HG03064 (cell line): ENCODE measurements around the gene UBE3C.
"Not testable (repeated sequence)": the region's sequence is repeated elsewhere in the genome, so short reads cannot be mapped to it uniquely, and the experiment has no call there.

ENCODE experiments used
- ATAC-seq: cut with Tn5 transposase; IDR thresholded peaks from one replicate; pipeline ENCODE4 v1.9.1; 2021; ENCODE audit warnings: low read depth; ENCODE audit not compliant: unreplicated experiment

UBE3C gene

DNA sequence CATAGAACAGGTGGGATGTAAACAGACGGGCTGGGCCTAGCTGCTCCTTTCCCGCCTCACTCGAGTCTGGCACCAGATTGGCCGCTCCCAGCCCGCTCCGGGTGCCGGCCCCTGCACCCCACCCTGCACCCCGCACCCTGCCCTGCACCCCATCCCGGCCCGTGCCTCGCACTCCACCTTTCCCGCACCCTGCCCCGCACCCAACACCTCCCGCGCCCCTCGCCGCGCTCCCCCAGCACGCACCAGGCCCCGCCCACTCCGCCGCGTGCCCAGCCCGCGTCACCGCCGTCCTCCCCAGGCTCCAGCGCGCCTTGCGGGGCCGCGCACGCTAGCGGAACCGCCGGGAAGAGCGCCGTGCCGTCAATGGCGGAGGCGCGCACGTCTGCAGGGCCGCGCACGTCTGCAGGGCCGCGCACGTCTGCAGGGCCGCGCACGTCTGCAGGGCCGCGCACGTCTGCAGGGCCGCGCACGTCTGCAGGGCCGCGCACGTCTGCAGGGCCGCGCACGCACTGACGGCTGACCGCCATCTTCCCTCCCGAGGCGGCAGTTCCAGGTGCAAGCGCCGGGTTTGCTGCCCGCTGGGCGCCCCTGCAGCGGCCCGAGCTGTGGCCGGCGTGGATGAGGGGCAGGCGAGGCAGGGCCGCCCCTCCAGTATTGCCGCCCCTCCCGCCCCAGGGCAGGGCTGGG lies at the start of gene UBE3C:
UBE3C (plus strand) TSS at position 503 of the 687 bp plus-strand sequence. CDS start 347 bp downstream, outside the sequence.
- peak; percentile 75 for ATAC-seq

DNA sequence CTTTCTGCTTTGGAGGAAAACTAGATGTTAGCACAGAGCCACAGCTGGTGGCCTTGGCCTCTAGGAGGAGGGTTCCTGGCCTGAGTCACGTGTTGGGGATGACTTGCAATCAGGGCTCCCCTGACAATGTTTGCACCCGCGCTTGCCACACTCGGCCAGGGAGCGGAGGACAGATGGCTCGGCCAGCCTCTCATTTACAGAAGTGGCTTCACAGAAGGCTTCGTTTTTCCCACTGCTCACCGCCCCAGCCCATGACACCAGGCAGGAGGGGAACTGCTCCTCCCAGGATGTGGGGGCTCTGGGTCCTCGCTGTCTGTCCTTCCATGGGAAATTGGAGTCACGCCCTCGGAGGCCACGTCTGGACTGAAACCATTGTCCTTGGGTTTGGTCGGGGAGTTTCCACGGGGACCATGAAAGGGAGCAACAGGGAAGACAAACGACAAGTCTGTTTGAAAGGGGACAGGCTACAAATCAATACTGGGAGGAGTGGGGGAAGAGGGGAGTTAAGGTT lies 49.6 kb upstream of the UBE3C start:
- ATAC-seq: no peak

DNA sequence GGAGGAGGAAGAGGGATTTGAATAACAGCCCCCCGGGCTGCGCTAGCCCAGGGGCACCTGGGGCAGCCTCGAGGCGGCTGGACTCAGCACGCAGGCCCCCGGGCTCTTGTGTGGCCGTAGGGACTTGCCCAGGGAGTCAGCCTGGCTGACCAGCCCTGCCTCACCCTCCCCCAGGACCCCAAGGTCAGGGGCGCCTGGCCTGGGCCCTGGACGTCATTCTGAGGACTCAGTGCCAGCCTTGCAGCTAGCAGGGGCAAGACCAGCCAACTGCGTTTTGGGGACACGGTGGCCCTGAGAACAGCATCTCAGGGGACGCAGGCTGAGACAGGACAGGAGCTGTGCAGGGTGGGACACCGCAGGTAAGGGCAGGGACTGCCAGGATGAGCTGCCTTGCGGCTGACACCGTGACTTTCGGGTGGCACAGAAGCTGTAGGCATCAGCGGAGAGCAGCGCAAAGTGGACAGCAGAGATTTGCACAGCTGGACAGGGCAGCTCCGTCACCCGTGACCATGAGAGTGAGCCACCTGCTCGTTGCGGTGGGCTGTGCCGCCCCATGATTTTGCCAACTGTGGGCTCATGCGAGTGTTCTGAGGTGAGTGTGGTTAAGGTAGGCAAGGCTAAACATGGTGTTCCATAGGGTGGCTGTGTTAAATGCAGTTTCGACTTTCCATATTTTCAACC lies 48.1 kb upstream of the UBE3C start:
- ATAC-seq: no peak

DNA sequence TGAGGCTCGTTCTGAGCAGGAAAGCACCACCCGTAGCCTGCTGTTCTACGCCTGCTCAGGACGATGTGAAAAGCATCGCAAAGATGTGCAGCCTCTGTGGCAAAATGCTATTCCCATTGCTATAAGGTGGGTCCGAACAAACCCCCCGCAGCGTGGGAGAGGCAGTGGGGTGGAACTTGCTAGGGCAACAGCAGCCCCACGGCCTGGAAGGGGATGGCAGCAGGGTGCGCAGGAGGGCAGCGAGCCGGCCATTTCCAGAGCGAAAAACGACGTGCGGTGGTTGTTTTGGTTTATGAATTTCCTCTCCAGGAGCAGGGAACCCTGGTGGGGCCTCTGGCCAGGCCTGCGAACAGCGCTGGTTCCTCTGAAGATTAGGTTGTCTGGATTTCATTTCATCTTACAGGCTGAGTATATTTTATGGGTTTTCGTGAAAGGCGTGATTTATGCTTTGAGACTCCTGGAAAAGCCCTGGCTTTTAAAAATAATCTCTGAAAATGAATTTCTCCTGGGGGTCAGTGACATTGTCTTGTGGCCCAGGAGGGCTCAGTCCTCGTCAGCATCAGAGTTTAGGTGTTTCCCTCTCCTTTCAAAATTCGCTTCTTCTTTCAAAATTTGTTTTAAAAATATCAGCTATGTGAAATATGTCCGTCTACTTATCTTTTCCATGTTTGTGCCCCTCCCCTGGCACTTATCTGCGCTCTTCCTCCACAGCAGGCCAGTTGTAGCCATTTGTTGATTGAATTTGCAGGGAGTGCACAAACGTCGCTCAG lies 42.3 kb upstream of the UBE3C start:
- ATAC-seq: no peak

DNA sequence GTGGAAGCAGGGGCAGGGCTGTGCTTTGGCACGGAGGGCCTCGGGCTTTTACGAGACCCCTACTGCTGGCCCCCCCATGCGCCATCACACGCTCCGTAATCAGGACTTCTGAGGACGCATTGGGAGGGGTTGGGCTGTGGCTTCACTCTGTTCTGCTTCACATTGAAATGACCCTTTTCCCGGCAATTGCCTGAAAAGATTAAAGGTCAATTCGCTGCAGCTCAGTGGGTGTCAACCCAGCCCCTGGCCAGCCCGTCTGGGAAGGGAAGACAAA lies 41.7 kb upstream of the UBE3C start:
- ATAC-seq: no peak

DNA sequence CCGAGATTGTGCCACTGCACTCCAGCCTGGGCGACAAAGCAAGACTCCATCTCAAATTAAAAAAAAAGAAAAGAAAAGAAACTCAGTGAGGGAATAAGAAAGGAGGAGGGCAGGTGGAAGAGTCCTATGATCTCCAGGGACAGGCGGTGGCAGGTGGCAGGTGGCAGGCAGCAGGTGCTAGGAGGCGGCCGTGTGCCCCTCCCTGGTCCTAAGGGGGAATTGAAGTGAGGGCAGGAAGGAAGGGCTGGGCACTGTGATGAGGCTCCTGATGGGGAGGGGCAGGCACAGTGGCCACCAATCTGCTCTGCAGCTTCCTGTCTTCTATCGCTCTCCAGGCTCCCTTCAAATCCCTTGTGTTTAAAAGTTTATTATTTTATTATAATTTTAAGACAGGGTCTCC lies 41.2 kb upstream of the UBE3C start:
- ATAC-seq: no peak

DNA sequence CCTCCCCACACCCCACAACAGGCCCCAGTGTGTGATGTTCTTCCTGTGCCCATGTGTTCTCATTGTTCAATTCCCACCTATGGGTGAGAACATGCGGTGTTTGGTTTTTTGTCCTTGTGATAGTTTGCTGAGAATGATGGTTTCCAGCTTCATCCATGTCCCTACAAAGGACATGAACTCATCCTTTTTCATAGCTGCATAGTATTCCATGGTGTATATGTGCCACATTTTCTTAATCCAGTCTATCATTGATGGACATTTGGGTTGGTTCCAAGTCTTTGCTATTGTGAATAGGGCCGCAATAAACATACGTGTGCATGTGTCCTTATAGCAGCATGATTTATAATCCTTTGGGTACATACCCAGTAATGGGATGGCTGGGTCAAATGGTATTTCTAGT lies 38.7 kb upstream of the UBE3C start:
- ATAC-seq: not testable (repeated sequence)

DNA sequence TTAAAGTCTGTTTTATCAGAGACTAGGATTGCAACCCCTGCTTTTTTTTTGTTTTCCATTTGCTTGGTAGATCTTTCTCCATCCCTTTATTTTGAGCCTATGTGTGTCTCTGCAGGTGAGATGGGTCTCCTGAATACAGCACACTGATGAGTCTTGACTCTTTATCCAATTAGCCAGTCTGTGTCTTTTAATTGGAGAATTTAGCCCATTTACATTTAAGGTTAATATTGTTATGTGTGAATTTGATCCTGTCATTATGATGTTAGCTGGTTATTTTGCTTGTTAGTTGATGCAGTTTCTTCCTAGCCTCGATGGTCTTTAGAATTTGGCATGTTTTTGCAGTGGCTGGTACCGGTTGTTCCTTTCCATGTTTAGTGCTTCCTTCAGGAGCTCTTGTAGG lies 35.1 kb upstream of the UBE3C start:
- ATAC-seq: not testable (repeated sequence)

DNA sequence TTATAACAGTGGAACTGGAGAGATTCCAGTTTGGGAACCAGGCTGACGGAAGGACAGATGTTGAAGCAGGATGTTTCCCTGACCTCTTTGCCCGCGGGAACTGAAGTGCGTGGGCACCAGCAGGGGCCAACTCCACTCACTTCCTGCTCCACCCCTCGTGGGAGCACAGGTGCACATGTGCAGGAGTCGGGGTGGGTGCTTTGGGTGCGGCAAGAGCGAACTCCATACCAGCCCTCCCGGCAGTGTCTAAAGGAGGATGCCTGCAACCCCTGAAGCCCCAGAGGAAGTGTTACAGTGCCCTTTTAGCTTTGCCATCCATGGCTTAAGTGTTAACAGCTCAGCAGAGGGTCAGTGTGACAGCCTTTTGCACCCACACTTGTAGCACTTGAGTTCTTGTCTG lies 27.4 kb upstream of the UBE3C start:
- no peak for ATAC-seq

DNA sequence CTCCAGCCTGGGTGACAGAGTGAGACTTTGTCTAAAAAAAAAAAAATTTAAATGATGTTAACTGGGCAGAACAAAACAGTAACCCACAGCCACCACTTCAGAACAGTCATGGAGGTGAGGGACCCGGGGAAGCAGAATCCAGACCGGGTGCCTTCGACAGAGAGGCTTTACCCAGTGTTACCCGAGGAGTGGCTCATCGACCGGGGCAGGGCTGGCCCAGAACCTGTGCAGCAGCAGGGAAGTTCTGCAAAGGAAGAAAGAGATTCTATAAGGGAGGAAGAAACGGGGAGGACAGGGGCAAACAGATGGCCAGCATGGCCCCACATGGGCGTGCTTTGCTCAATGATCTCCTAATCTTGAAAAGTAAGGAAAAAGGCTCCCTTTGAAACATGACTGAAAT lies 26.0 kb upstream of the UBE3C start:
- ATAC-seq: no peak

DNA sequence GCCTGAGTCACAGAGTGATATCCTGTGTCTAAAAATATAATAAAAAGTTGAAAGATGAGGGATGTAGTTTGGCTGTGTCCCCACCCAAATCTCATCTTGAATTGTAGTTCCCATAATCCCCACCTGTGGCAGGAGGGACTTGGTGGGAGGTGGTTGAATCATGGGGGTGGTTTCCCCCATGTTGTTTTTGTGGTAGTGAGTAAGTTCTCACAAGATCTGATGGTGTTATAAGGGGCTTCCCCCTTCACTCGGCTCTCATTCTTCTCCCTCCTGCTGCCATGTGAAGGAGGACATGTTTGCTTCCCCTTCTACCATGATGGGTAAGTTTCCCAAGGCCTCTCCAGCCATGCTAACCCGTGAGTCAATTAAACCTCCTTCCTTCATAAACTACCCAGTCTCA lies 25.1 kb upstream of the UBE3C start:
- no peak for ATAC-seq

DNA sequence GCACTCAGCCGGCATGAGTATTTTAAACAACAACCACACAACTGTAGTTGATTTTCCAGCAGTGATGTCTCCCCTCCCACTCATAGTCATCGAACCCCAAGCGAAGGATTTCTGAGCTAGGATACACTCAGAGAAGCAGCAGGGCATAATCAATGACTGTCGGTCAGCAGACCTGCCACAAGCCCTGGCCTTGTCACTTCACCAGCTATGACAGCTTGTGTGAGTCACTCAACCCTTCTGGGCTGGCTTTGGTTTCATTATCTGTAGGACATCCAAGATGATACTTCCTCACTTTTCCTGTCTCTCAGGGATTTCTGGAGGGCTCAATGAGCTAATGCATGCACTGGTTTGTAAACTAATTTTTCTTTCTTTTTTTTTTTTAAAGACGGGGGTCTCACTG lies 22.0 kb upstream of the UBE3C start:
- no peak for ATAC-seq

DNA sequence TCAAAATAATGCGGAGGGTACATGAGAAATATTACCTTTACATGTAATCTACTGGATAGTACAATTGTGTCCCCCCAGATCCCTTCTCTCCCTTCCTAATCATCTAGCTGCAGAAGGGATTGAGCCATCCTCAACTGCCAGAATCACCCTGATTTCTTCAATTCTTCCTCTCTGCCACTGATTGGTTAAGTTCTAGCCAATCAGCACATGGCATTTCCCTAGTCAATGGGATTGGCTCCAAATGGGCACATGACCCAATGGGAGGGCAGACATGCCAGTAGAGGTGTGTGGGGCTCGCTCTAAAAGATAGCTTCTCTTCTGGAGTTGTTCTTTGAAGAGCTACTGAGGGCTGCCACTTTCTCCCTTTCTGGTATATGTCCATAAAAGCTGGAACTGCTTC lies 20.9 kb upstream of the UBE3C start:
- no peak for ATAC-seq

DNA sequence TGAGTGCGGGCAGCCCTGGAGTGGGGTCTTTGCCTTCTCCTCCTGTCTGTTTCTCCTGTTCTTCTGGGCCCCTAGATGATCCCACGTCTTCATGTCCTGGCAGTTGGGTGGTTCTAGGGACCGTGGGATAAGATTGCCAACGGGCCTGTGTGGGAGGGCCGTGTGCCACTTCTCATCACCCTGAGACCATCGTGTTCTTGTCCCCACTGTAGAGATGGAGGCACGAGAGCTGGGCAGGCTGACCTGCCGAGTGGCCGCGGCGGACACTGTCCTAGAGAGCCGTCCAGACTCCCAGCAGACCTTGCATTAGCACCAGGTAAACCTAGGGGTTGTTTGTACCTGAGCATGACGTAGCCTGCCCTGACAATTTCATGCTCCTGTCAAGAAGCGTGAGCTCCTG lies 18.5 kb upstream of the UBE3C start:
- no peak for ATAC-seq

DNA sequence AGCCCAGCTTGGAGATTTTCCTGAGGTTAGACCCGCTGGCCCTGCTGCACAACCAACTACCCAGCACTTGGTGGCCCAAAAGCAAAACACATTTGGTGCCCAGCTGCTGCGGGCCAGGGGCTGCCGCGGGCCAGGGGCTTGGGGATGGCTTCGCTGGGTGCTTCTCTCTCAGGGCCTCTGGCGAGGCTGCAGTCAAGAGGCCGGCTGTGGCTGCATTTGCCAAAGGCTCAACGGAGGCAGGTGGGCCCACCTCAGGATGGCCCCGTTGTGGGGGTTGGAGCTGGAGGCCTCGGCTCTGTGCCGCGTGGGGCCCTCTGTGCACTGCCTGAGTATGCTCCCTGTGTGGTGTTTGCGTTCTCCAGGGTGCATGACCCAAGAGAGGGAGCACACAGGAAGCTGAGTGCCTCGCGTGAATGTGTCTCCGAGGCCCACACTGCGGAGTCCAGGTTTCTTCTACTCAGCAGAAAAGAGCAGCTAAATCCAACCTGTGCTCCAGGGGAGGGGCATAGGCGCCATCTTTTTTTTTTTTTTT lies 17.5 kb upstream of the UBE3C start:
- no peak for ATAC-seq

DNA sequence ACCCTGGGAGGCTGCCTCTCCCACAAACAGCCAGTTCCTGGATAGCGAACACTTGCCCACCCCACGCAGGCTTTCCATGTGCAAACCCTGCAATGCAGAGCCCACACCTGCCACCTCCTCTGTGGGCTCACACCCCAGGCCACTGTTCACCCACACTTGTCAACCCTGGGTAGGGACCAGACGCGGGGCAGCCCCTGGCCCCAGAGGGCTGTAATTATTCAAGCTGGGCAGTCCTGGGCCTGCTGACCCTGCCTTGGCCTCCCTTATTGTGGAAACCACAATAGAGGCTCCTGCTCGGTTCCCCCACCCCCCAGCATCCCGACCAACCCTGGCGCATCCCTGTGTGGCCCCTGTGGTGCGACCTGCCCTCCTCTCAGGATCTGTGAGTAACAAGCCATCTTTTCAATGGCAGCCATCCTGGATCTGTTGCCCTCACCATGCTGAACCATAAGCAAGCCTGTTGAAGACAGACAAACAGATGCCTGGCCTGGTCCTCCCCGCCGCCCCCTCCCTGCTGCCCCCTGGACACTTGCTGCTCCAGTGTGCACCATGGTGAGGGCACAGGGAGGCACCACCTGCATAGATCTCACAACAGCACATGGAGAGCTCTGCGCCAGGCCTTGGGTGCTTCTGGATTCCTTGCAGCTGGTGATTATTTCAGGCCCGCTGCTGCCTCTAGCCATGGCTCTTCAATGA lies 15.8 kb upstream of the UBE3C start:
- no peak for ATAC-seq

DNA sequence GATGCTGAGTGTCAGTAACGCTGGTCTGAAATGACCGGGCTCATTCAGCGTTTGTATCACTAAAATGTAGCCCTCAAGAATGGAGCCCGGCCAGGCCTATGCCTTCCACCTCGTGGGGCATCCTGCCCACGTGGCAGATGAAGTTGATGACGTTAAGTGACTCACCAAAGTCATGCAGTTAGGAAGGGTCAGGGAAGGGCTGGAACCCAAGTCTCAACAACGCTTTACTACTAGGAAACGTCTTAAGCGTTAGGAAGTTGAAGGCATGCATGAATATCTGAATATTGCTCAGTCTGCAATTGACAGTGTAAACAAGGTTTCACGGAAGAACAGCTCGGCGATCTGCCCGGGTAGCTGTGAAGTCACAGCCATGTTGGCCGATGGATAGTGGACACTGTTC lies 14.0 kb upstream of the UBE3C start:
- no peak for ATAC-seq

DNA sequence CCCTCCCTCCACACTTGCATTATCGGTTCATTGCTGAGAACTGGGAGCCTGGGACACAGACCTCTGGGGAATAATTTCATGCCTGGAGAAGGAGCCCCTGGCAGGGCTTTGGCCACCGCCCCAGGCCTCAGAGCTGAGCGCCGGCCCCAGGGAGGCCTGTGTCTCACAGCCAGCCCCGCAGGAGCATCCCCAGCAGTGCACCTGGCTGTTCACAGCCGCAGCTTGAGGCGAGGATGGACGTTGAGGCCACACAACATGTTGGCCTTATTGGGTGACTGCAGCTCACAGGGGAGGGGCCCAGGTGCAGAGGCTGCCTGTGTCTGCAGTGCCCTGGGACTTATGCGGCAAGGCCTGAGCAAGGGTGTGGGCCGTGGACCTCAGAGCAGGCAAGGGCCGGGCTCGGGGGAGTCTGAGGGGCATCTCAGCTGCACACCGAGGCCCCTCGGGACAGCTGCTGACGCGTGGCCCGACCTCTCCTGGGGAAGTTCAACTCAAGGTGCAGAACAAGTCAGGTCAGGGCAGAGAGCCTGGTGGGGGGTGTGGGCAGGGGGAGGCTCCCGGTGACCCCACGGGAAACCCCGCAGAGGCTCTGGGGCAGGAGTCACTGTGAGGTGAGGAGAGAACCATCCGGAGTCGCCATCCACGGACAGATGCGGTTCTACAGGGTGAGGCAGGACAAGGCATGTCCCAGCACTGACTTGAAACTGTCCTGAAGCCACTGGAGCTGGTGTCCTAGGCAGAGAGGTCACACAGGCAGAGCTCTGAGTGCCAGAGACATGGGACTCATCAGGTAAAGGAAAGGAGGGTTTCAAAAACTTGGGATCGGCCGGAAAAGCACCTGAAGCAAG lies 13.1 kb upstream of the UBE3C start:
- ATAC-seq: no peak

DNA sequence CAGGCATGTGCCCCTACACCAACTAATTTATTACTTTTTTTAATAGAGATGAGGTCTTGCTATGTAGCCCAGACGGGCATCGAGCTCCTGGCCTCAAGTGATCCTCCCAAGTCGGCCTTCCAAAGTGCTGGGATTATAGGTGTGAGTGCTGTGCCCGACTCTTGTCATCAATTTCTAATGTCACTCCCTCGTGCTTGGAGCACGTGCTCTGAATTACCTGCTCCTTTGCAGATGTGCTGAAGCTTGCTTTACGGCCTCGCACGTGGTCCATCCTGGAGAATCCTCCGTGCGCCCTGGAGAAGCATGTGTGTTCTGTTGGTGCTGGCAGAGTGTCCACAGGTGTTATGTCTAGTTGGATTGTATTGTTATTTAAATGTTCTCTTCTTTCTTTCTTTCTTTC lies 11.8 kb upstream of the UBE3C start:
- ATAC-seq: no peak

DNA sequence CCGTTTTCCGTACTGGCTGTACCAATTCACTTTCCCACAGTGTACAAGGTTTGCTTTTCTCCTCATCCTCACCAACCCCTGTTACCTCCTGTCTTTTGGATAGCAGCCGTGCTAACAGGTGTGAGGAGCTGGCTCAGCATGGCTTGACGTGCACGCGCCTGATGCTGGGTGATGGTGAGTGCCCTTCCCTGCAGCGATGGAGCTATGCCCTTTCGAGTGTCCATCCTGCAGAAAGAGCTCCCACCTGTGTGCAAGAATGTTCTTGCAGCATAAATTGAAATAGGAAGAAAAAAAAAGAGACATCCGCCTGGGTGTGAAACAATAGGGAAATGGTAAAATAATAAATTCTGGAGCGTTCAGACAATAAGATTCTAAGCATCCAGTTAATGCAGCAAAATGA lies 9.5 kb upstream of the UBE3C start:
- ATAC-seq: no peak
